GM23338 (cell line): ENCODE data around the gene CTNND2. TPM values are rescaled to one million over a fixed set of nuclear protein-coding genes. Genes with fewer than 3 reads are reported as not detected.

Experiments
- ATAC-seq: fragments of 200-7000 bp; cut with Tn5 transposase; 3 replicates; pipeline ENCODE4 v1.9.1; 2020
- DNase-seq: peaks from one replicate; pipeline ENCODE4 v3.0.0-alpha.2; 2015; ENCODE audit warnings: low spot score
- H2AFZ ChIP-seq: fragments of 200-600 bp; sonication (generic); 2 replicates; pipeline ENCODE4 v1.8.0; 2016; ENCODE audit warnings: antibody characterized with exemption, mild to moderate bottlenecking, moderate library complexity
- H3F3A ChIP-seq: fragments of 200-600 bp; sonication (generic); replicated peaks from 2 replicates; pipeline ENCODE4 v1.8.0; 2017; ENCODE audit warnings: antibody characterized with exemption, mixed run types, low read depth
- H3K27ac ChIP-seq: fragments of 200-600 bp; sonication (generic); 2 replicates; pipeline ENCODE4 v1.6.1; 2016; ENCODE audit warnings: low read depth
- H3K27me3 ChIP-seq: fragments of 200-600 bp; sonication (generic); 2 replicates; pipeline ENCODE4 v1.8.0; 2016; ENCODE audit warnings: mild to moderate bottlenecking, mixed run types, moderate library complexity; ENCODE audit not compliant: insufficient read depth
- H3K36me3 ChIP-seq: fragments of 200-600 bp; sonication (generic); 2 replicates; pipeline ENCODE4 v1.8.0; 2016; ENCODE audit warnings: mild to moderate bottlenecking; ENCODE audit not compliant: insufficient read depth
- H3K4me1 ChIP-seq: fragments of 200-600 bp; sonication (generic); 2 replicates; pipeline ENCODE4 v1.8.0; 2016; ENCODE audit warnings: mild to moderate bottlenecking, moderate library complexity; ENCODE audit not compliant: insufficient read depth
- H3K4me2 ChIP-seq: fragments of 200-600 bp; sonication (generic); 2 replicates; pipeline ENCODE4 v1.7.1; 2017; ENCODE audit warnings: mixed run types
- H3K4me3 ChIP-seq: fragments of 200-600 bp; sonication (generic); 2 replicates; pipeline ENCODE4 v1.6.1; 2016; ENCODE audit warnings: mixed run types
- H3K79me2 ChIP-seq: fragments of 200-600 bp; sonication (generic); replicated peaks from 2 replicates; pipeline ENCODE4 v1.8.0; 2017; ENCODE audit warnings: mild to moderate bottlenecking; ENCODE audit not compliant: insufficient read depth
- H3K9me2 ChIP-seq: fragments of 200-600 bp; sonication (generic); 2 replicates; pipeline ENCODE4 v1.8.0; 2017; ENCODE audit not compliant: insufficient read depth
- H4K20me1 ChIP-seq: fragments of 200-600 bp; sonication (generic); replicated peaks from 2 replicates; pipeline ENCODE4 v1.8.0; 2017; ENCODE audit warnings: mild to moderate bottlenecking; ENCODE audit not compliant: insufficient read depth
- H3K27ac Mint-ChIP-seq: 2 replicates; pipeline ENCODE4 v1.8.0; 2020; ENCODE audit warnings: inconsistent platforms, mild to moderate bottlenecking, moderate library complexity, mixed read lengths
- H3K27me3 Mint-ChIP-seq: 3 replicates; pipeline ENCODE4 v1.8.0; 2022; ENCODE audit warnings: low read depth, mild to moderate bottlenecking, moderate library complexity, mixed read lengths, inconsistent platforms; ENCODE audit not compliant: insufficient read depth, poor library complexity
- H3K36me3 Mint-ChIP-seq: 3 replicates; pipeline ENCODE4 v1.8.0; 2021; ENCODE audit warnings: low read depth, mild to moderate bottlenecking, inconsistent platforms, moderate library complexity, mixed read lengths
- H3K4me1 Mint-ChIP-seq: 3 replicates; pipeline ENCODE4 v1.8.0; 2020; ENCODE audit warnings: mild to moderate bottlenecking, inconsistent platforms, mixed read lengths
- H3K4me3 Mint-ChIP-seq: 3 replicates; pipeline ENCODE4 v1.8.0; 2021; ENCODE audit warnings: moderate library complexity, mild to moderate bottlenecking, inconsistent platforms, mixed read lengths
- H3K9me3 Mint-ChIP-seq: 3 replicates; pipeline ENCODE4 v1.8.0; 2020; ENCODE audit warnings: moderate library complexity, mild to moderate bottlenecking, inconsistent platforms, mixed read lengths
- CREB1 ChIP-seq: fragments of 250-450 bp; sonication (Bioruptor Pico); IDR thresholded peaks from 2 replicates; pipeline ENCODE4 v1.5.0; 2020; ENCODE audit warnings: low read depth, mild to moderate bottlenecking, moderate library complexity
- CTCF ChIP-seq, 2 experiments: fragments of 200-600 bp in 1 of 2; sonication (generic) in 1 of 2; conservative IDR thresholded peaks; 2 replicates each; pipeline versions ENCODE4 v1.5.1 to v1.6.1; 2016 to 2017; ENCODE audit warnings: antibody characterized with exemption in 2 of 2, low read depth in 2 of 2, mild to moderate bottlenecking in 2 of 2, moderate library complexity in 1 of 2
- ETS1 ChIP-seq: IDR thresholded peaks from 2 replicates; pipeline ENCODE4 v1.6.1; 2016; ENCODE audit warnings: antibody characterized with exemption
- EZH2 ChIP-seq: fragments of 200-600 bp; sonication (generic); IDR thresholded peaks from one replicate; pipeline ENCODE4 v1.8.0; 2017; ENCODE audit warnings: antibody characterized with exemption, mild to moderate bottlenecking, low read depth; ENCODE audit not compliant: unreplicated experiment
- EZH2phosphoT487 ChIP-seq: fragments of 200-600 bp; sonication (generic); IDR thresholded peaks from one replicate; pipeline ENCODE4 v1.8.1; 2018; ENCODE audit warnings: antibody characterized with exemption; ENCODE audit not compliant: unreplicated experiment
- JUNB ChIP-seq: IDR thresholded peaks from one replicate; pipeline ENCODE4 v1.6.1; 2016; ENCODE audit warnings: antibody characterized with exemption; ENCODE audit not compliant: unreplicated experiment
- POLR2AphosphoS5 ChIP-seq: IDR thresholded peaks from 2 replicates; pipeline ENCODE4 v1.6.1; 2016; ENCODE audit warnings: antibody characterized with exemption, low read depth
- REST ChIP-seq: IDR thresholded peaks from one replicate; pipeline ENCODE4 v1.6.1; 2018; ENCODE audit warnings: antibody characterized with exemption; ENCODE audit not compliant: unreplicated experiment
- STAT1 ChIP-seq: IDR thresholded peaks from one replicate; pipeline ENCODE4 v1.6.1; 2016; ENCODE audit warnings: antibody characterized with exemption; ENCODE audit not compliant: unreplicated experiment
- ZNF114 ChIP-seq: fragments of 250-450 bp; sonication (Bioruptor Pico); IDR thresholded peaks from 2 replicates; pipeline ENCODE4 v1.5.0; 2020; ENCODE audit warnings: mild to moderate bottlenecking, moderate library complexity
- ZNF331 ChIP-seq: fragments of 250-450 bp; sonication (Bioruptor Pico); IDR thresholded peaks from 2 replicates; pipeline ENCODE4 v1.5.0; 2020; ENCODE audit warnings: low read depth, mild to moderate bottlenecking, moderate library complexity
- ZNF462 ChIP-seq: fragments of 250-450 bp; sonication (Bioruptor Pico); IDR thresholded peaks from 2 replicates; pipeline ENCODE4 v1.5.0; 2020; ENCODE audit warnings: mild to moderate bottlenecking, moderate library complexity
- polyA plus RNA-seq: library from polyadenylated mRNA; unstranded; fragments of >200 nt; fragmentation: Nextera tagmentation; extraction: Ambion mirVana; gene quantifications from 2 replicates; pipeline ENCODE4 v1.2.1, GENCODE V29; 2016
- total RNA-seq: library from RNA; depleted of rRNA; stranded (reverse); fragments of >200 nt; shearing (Covaris generic); gene quantifications from 2 replicates; pipeline ENCODE4 v1.2.3, GENCODE V29; 2014

Gene CTNND2
- total and polyA plus RNA-seq, 2 experiments from 2014 or later = 5.1 to 7.0 TPM

GRCh38 chr5:11293523-11293922, 610.7 kb downstream of the CTNND2 start:
- no peak for DNase-seq
- H3K79me2 ChIP-seq = no peaks in the 10 kb centered on the region
- H3K4me2 ChIP-seq = no peak overlapping the region
- H3K27me3 ChIP-seq = no peaks in the 10 kb centered on the region
- H3K27ac Mint-ChIP-seq = no peak overlapping the region
- TF ChIP-seq ZNF114 (CRISPR knock-in tag) (no peak), EZH2 (no peak), POLR2AphosphoS5 (no peak), ZNF462 (CRISPR knock-in tag) (no peak), EZH2phosphoT487 (no peak), STAT1 (no peak), REST (no peak), ZNF331 (no peak), JUNB (no peak), CREB1 (CRISPR knock-in tag) (no peak), ETS1 (no peak), CTCF (conservative IDR thresholded peaks at IDR 0.05; ENCODE audit: low read depth in 2 of 2) (no peak)
- H3K4me3 Mint-ChIP-seq = no peak overlapping the region
- peaks cover 5% of the 10 kb centered on the region for H3K4me1 Mint-ChIP-seq
- H3K27ac ChIP-seq = no peak overlapping the region
- H3K9me2 ChIP-seq = no peaks in the 10 kb centered on the region
- no peak for ATAC-seq
- no peak overlapping the region for H2AFZ ChIP-seq
- no peak overlapping the region for H3K4me3 ChIP-seq
- H3K36me3 ChIP-seq = no peaks in the 10 kb centered on the region
- H3K9me3 Mint-ChIP-seq = no peaks in the 10 kb centered on the region
- H3K36me3 Mint-ChIP-seq = no peaks in the 10 kb centered on the region
- H3K27me3 Mint-ChIP-seq = peaks cover 2% of the 10 kb centered on the region
- no peaks in the 10 kb centered on the region for H3F3A ChIP-seq
- H4K20me1 ChIP-seq = no peaks in the 10 kb centered on the region
- no peaks in the 10 kb centered on the region for H3K4me1 ChIP-seq
